ENCODE measurements around the gene MPZL2.

The MPZL2 gene

GRCh38 chr11:118233377-118233776 lies 30.7 kb downstream of the MPZL2 start:
- Mint-ChIP-seq H3K27ac (no peak overlapping the region), H3K4me1 (no peaks in the 10 kb centered on the region), H3K9me3 (no peaks in the 10 kb centered on the region), H3K27me3 (ENCODE audit: low read depth, poor library complexity) (peaks cover 23% of the 10 kb centered on the region), H3K4me3 (no peak overlapping the region), H3K36me3 (ENCODE audit: low read depth) (no peaks in the 10 kb centered on the region)
- no peak for DNase-seq
- TF ChIP-seq CTCF (IDR thresholded peaks at IDR 0.05), result no peak

GRCh38 chr11:118232659-118233058 lies 31.4 kb downstream of the MPZL2 start:
- H3K4me3 Mint-ChIP-seq, result no peak overlapping the region
- no peaks in the 10 kb centered on the region for H3K36me3 Mint-ChIP-seq (ENCODE audit: low read depth)
- no peak overlapping the region for H3K27ac Mint-ChIP-seq
- TF ChIP-seq CTCF (IDR thresholded peaks at IDR 0.05), result no peak
- peaks cover 27% of the 10 kb centered on the region for H3K27me3 Mint-ChIP-seq (ENCODE audit: low read depth, poor library complexity)
- no peak for DNase-seq
- H3K9me3 Mint-ChIP-seq, result no peaks in the 10 kb centered on the region
- no peaks in the 10 kb centered on the region for H3K4me1 Mint-ChIP-seq

GRCh38 chr11:118231461-118231860 lies 32.6 kb downstream of the MPZL2 start:
- DNase-seq, result no peak

GRCh38 chr11:118230088-118230487 lies 34.0 kb downstream of the MPZL2 start:
- Mint-ChIP-seq H3K27ac (no peak overlapping the region), H3K27me3 (ENCODE audit: low read depth, poor library complexity) (peaks cover 38% of the 10 kb centered on the region), H3K9me3 (no peaks in the 10 kb centered on the region), H3K36me3 (ENCODE audit: low read depth) (no peaks in the 10 kb centered on the region), H3K4me1 (no peaks in the 10 kb centered on the region), H3K4me3 (no peak overlapping the region)
- no peak for TF ChIP-seq CTCF (IDR thresholded peaks at IDR 0.05)
- no peak for DNase-seq

More at GRCh38 chr11:118231461-118231860, 32.6 kb downstream of the MPZL2 start:
- Mint-ChIP-seq H3K27me3 (ENCODE audit: low read depth, poor library complexity) (peaks cover 35% of the 10 kb centered on the region), H3K27ac (no peak overlapping the region), H3K4me3 (no peak overlapping the region), H3K36me3 (ENCODE audit: low read depth) (no peaks in the 10 kb centered on the region), H3K9me3 (no peaks in the 10 kb centered on the region), H3K4me1 (no peaks in the 10 kb centered on the region)
- TF ChIP-seq CTCF (IDR thresholded peaks at IDR 0.05), result no peak

- H3K4me3 Mint-ChIP-seq, result no peak overlapping the region
- H3K27ac Mint-ChIP-seq, result no peak overlapping the region
- H3K4me1 Mint-ChIP-seq, result no peaks in the 10 kb centered on the region
- H3K36me3 Mint-ChIP-seq (ENCODE audit: low read depth), result no peaks in the 10 kb centered on the region
- H3K9me3 Mint-ChIP-seq, result no peaks in the 10 kb centered on the region
- peaks cover 35% of the 10 kb centered on the region for H3K27me3 Mint-ChIP-seq (ENCODE audit: low read depth, poor library complexity)
- DNase-seq, result no peak
- TF ChIP-seq CTCF (IDR thresholded peaks at IDR 0.05), result no peak
Measured at GRCh38 chr11:118229274-118229847, 34.7 kb downstream of the MPZL2 start.
